ENCODE measurements around the gene FAM117A. TPM values are rescaled to one million over a fixed set of nuclear protein-coding genes. Genes with fewer than 3 reads are reported as not detected.

FAM117A gene
- total RNA-seq, 2 donors from 2014 or later, result 30.9 to 46.4 TPM

- Histone ChIP-seq H3K9me3 (no peaks in the 10 kb centered on the region), H3K27me3 (replicated peaks; ENCODE audit: insufficient read depth) (no peaks in the 10 kb centered on the region), H3K4me1 (replicated peaks) (no peaks in the 10 kb centered on the region), H3K27ac (no peak overlapping the region), H3K4me3 (no peak overlapping the region), H3K36me3 (no peaks in the 10 kb centered on the region)
- TF ChIP-seq CTCF (IDR thresholded peaks at IDR 0.05) (no peak), POLR2A (IDR thresholded peaks at IDR 0.05) (no peak), POLR2AphosphoS5 (IDR thresholded peaks at IDR 0.05) (no peak)
- DNase-seq (ENCODE audit: low spot score), result no peak
- intact Hi-C loops (cut with DNase I), result loop anchor here (5.0 kb wide), 1 partner anchor 33 kb away; no protein-coding TSS in a partner anchor
- 72% methylated on average over 4 of the region's 4 CpGs for WGBS
These were observed 8.2 kb downstream of the FAM117A start for GRCh38 chr17:49755663-49756283.

- no peak overlapping the region for H3K4me3 ChIP-seq
- TF ChIP-seq POLR2AphosphoS5 (IDR thresholded peaks at IDR 0.05) (no peak), CTCF (IDR thresholded peaks at IDR 0.05) (no peak), POLR2A (IDR thresholded peaks at IDR 0.05) (no peak)
- intact Hi-C loops (cut with DNase I), result no loop called here
- no peaks in the 10 kb centered on the region for H3K36me3 ChIP-seq
- WGBS, result 67% methylated on average over 8 of the region's 8 CpGs
- DNase-seq (ENCODE audit: low spot score), result no peak
- H3K27ac ChIP-seq, result no peak overlapping the region
- no peaks in the 10 kb centered on the region for H3K4me1 ChIP-seq (replicated peaks)
- no peaks in the 10 kb centered on the region for H3K27me3 ChIP-seq (replicated peaks; ENCODE audit: insufficient read depth)
- no peaks in the 10 kb centered on the region for H3K9me3 ChIP-seq
These were observed 10.0 kb downstream of the FAM117A start for GRCh38 chr17:49753959-49754391.

- 89% methylated on average over 3 of the region's 3 CpGs for WGBS
- no peak for DNase-seq (ENCODE audit: low spot score)
- intact Hi-C loops (cut with DNase I), result no loop called here
- no peaks in the 10 kb centered on the region for H3K4me1 ChIP-seq (replicated peaks)
- no peak overlapping the region for H3K27ac ChIP-seq
- no peak overlapping the region for H3K4me3 ChIP-seq
- TF ChIP-seq POLR2AphosphoS5 (IDR thresholded peaks at IDR 0.05) (no peak), POLR2A (IDR thresholded peaks at IDR 0.05) (no peak)
- H3K9me3 ChIP-seq, result no peaks in the 10 kb centered on the region
- H3K27me3 ChIP-seq (replicated peaks; ENCODE audit: insufficient read depth), result no peaks in the 10 kb centered on the region
- H3K36me3 ChIP-seq, result no peaks in the 10 kb centered on the region
These were observed 11.4 kb downstream of the FAM117A start for GRCh38 chr17:49752508-49752907.

GRCh38 chr17:49749730-49750129 lies 14.2 kb downstream of the FAM117A start:
- Histone ChIP-seq H3K36me3 (no peaks in the 10 kb centered on the region), H3K4me1 (replicated peaks) (no peaks in the 10 kb centered on the region), H3K27ac (no peak overlapping the region), H3K27me3 (replicated peaks; ENCODE audit: insufficient read depth) (no peaks in the 10 kb centered on the region), H3K9me3 (no peaks in the 10 kb centered on the region), H3K4me3 (no peak overlapping the region)
- TF ChIP-seq CTCF (IDR thresholded peaks at IDR 0.05) (no peak), POLR2AphosphoS5 (IDR thresholded peaks at IDR 0.05) (no peak), POLR2A (IDR thresholded peaks at IDR 0.05) (no peak)
- no peak for DNase-seq (ENCODE audit: low spot score)
- intact Hi-C loops (cut with DNase I), result no loop called here
- 86% methylated on average over 3 of the region's 3 CpGs for WGBS

- no peaks in the 10 kb centered on the region for H3K4me1 ChIP-seq (replicated peaks)
- H3K27me3 ChIP-seq (replicated peaks; ENCODE audit: insufficient read depth), result no peaks in the 10 kb centered on the region
- no peak for TF ChIP-seq POLR2AphosphoS5 (IDR thresholded peaks at IDR 0.05)
- no peak for TF ChIP-seq CTCF (IDR thresholded peaks at IDR 0.05)
- TF ChIP-seq POLR2A (IDR thresholded peaks at IDR 0.05), result no peak
- no peaks in the 10 kb centered on the region for H3K36me3 ChIP-seq
- intact Hi-C loops (cut with DNase I), result no loop called here
- no peak for DNase-seq (ENCODE audit: low spot score)
- WGBS, result 86% methylated on average over 7 of the region's 7 CpGs
- H3K4me3 ChIP-seq, result no peak overlapping the region
- H3K27ac ChIP-seq, result no peak overlapping the region
- H3K9me3 ChIP-seq, result no peaks in the 10 kb centered on the region
These were observed 15.1 kb downstream of the FAM117A start for GRCh38 chr17:49748791-49749190.
